ENCODE data around the gene AACS.

Gene AACS

GRCh38 chr12:125092108-125092871 lies 27.1 kb downstream of the AACS start:
- Histone ChIP-seq H3K4me2 (ENCODE audit: low read length) (no peak overlapping the region), H3K9me3 (ENCODE audit: control insufficient read depth, insufficient read depth, low read length) (no peaks in the 10 kb centered on the region), H4K20me1 (ENCODE audit: control insufficient read depth, insufficient read depth, low read depth, low read length) (0 out of 2 replicates have a peak, but pooled peaks cover 4% of the 10 kb centered on the region), H3K27ac (ENCODE audit: low read depth, low read length) (no peak overlapping the region), H3K4me3 (ENCODE audit: low read length) (no peak overlapping the region), H3K79me2 (ENCODE audit: control insufficient read depth, low read length) (no peaks in the 10 kb centered on the region), H3K9me2 (replicated peaks; ENCODE audit: control insufficient read depth, low read length) (no peaks in the 10 kb centered on the region), H3K4me1 (ENCODE audit: control insufficient read depth, low read length) (no peaks in the 10 kb centered on the region), H3K36me3 (ENCODE audit: control insufficient read depth, low read length) (peaks cover 18% of the 10 kb centered on the region), H3K27me3 (ENCODE audit: control insufficient read depth, low read length) (no peaks in the 10 kb centered on the region), H3F3A (ENCODE audit: control insufficient read depth, insufficient read depth) (no peaks in the 10 kb centered on the region)
- no peak for TF ChIP-seq CTCF (IDR thresholded peaks at IDR 0.05; ENCODE audit: low read depth, low read length, poor library complexity, severe bottlenecking)
- no peak for TF ChIP-seq EZH2phosphoT487 (IDR thresholded peaks at IDR 0.05; ENCODE audit: borderline replicate concordance, low read length)

GRCh38 chr12:125092872-125093680 lies 27.8 kb downstream of the AACS start:
- Histone ChIP-seq H3K36me3 (ENCODE audit: control insufficient read depth, low read length) (peaks cover 12% of the 10 kb centered on the region), H3K79me2 (ENCODE audit: control insufficient read depth, low read length) (no peaks in the 10 kb centered on the region), H3K4me1 (ENCODE audit: control insufficient read depth, low read length) (no peaks in the 10 kb centered on the region), H3K9me2 (replicated peaks; ENCODE audit: control insufficient read depth, low read length) (no peaks in the 10 kb centered on the region), H4K20me1 (ENCODE audit: control insufficient read depth, insufficient read depth, low read depth, low read length) (0 out of 2 replicates have a peak, but pooled peaks cover 4% of the 10 kb centered on the region), H3K27ac (ENCODE audit: low read depth, low read length) (no peak overlapping the region), H3K9me3 (ENCODE audit: control insufficient read depth, insufficient read depth, low read length) (no peaks in the 10 kb centered on the region), H3K4me3 (ENCODE audit: low read length) (no peak overlapping the region), H3K4me2 (ENCODE audit: low read length) (no peak overlapping the region), H3K27me3 (ENCODE audit: control insufficient read depth, low read length) (no peaks in the 10 kb centered on the region), H3F3A (ENCODE audit: control insufficient read depth, insufficient read depth) (no peaks in the 10 kb centered on the region)
- no peak for TF ChIP-seq EZH2phosphoT487 (IDR thresholded peaks at IDR 0.05; ENCODE audit: borderline replicate concordance, low read length)

- H3K9me3 ChIP-seq (ENCODE audit: control insufficient read depth, insufficient read depth, low read length), result no peaks in the 10 kb centered on the region
- no peaks in the 10 kb centered on the region for H3F3A ChIP-seq (ENCODE audit: control insufficient read depth, insufficient read depth)
- H3K79me2 ChIP-seq (ENCODE audit: control insufficient read depth, low read length), result no peaks in the 10 kb centered on the region
- no peaks in the 10 kb centered on the region for H3K4me1 ChIP-seq (ENCODE audit: control insufficient read depth, low read length)
- H3K4me3 ChIP-seq (ENCODE audit: low read length), result no peak overlapping the region
- H3K9me2 ChIP-seq (replicated peaks; ENCODE audit: control insufficient read depth, low read length), result no peaks in the 10 kb centered on the region
- H3K27me3 ChIP-seq (ENCODE audit: control insufficient read depth, low read length), result no peaks in the 10 kb centered on the region
- no peak overlapping the region for H3K27ac ChIP-seq (ENCODE audit: low read depth, low read length)
- peaks cover 12% of the 10 kb centered on the region for H3K36me3 ChIP-seq (ENCODE audit: control insufficient read depth, low read length)
- TF ChIP-seq CTCF (IDR thresholded peaks at IDR 0.05; ENCODE audit: low read depth, low read length, poor library complexity, severe bottlenecking) (no peak), EZH2phosphoT487 (IDR thresholded peaks at IDR 0.05; ENCODE audit: borderline replicate concordance, low read length) (no peak)
- H3K4me2 ChIP-seq (ENCODE audit: low read length), result no peak overlapping the region
- 0 out of 2 replicates have a peak, but pooled peaks cover 4% of the 10 kb centered on the region for H4K20me1 ChIP-seq (ENCODE audit: control insufficient read depth, insufficient read depth, low read depth, low read length)
Measured at GRCh38 chr12:125093681-125094330, 28.6 kb downstream of the AACS start.

Data from DOHH2 (cell line).